Measurements from ENCODE around the gene NRG2.

The NRG2 gene

GRCh38 chr5:140042643-140043507 lies at the start of gene NRG2:
TSS of gene NRG2 (minus strand) at chr5:140043299.
- H3K9me3 ChIP-seq (ENCODE audit: control insufficient read depth, low read length): no peaks in the 10 kb centered on the region
- no peaks in the 10 kb centered on the region for H3K36me3 ChIP-seq (ENCODE audit: control insufficient read depth, insufficient read depth, low read length)
- H3K4me1 ChIP-seq (ENCODE audit: control insufficient read depth, insufficient read depth, low read length): peaks cover 27% of the 10 kb centered on the region
- peaks cover 56% of the 10 kb centered on the region for H3K27me3 ChIP-seq (ENCODE audit: control insufficient read depth, insufficient read depth, low read length)
- H3K4me3 ChIP-seq (ENCODE audit: low read length): no peak within 1 kb of the TSS
- H3K9ac ChIP-seq (ENCODE audit: low read length): no peak within 1 kb of the TSS

GRCh38 chr5:140090251-140090650 lies 47.2 kb upstream of the NRG2 start:
- Histone ChIP-seq H3K4me1 (ENCODE audit: control insufficient read depth, insufficient read depth, low read length) (no peaks in the 10 kb centered on the region), H3K36me3 (ENCODE audit: control insufficient read depth, insufficient read depth, low read length) (no peaks in the 10 kb centered on the region), H3K4me3 (ENCODE audit: low read length) (no peak overlapping the region), H3K9ac (ENCODE audit: low read length) (no peak overlapping the region), H3K27me3 (ENCODE audit: control insufficient read depth, insufficient read depth, low read length) (no peaks in the 10 kb centered on the region), H3K9me3 (ENCODE audit: control insufficient read depth, low read length) (no peaks in the 10 kb centered on the region)

- no peaks in the 10 kb centered on the region for H3K4me1 ChIP-seq (ENCODE audit: control insufficient read depth, insufficient read depth, low read length)
- no peak overlapping the region for H3K4me3 ChIP-seq (ENCODE audit: low read length)
- H3K27me3 ChIP-seq (ENCODE audit: control insufficient read depth, insufficient read depth, low read length): no peaks in the 10 kb centered on the region
- H3K9ac ChIP-seq (ENCODE audit: low read length): no peak overlapping the region
- no peaks in the 10 kb centered on the region for H3K36me3 ChIP-seq (ENCODE audit: control insufficient read depth, insufficient read depth, low read length)
- no peaks in the 10 kb centered on the region for H3K9me3 ChIP-seq (ENCODE audit: control insufficient read depth, low read length)
Observed at GRCh38 chr5:140084541-140084940, 41.4 kb upstream of the NRG2 start.

GRCh38 chr5:140083650-140084049 lies 40.6 kb upstream of the NRG2 start:
- no peaks in the 10 kb centered on the region for H3K36me3 ChIP-seq (ENCODE audit: control insufficient read depth, insufficient read depth, low read length)
- no peaks in the 10 kb centered on the region for H3K27me3 ChIP-seq (ENCODE audit: control insufficient read depth, insufficient read depth, low read length)
- no peaks in the 10 kb centered on the region for H3K4me1 ChIP-seq (ENCODE audit: control insufficient read depth, insufficient read depth, low read length)
- H3K4me3 ChIP-seq (ENCODE audit: low read length): no peak overlapping the region
- H3K9ac ChIP-seq (ENCODE audit: low read length): no peak overlapping the region
- no peaks in the 10 kb centered on the region for H3K9me3 ChIP-seq (ENCODE audit: control insufficient read depth, low read length)

GRCh38 chr5:140083120-140083519 lies 40.0 kb upstream of the NRG2 start:
- Histone ChIP-seq H3K36me3 (ENCODE audit: control insufficient read depth, insufficient read depth, low read length) (no peaks in the 10 kb centered on the region), H3K4me3 (ENCODE audit: low read length) (no peak overlapping the region), H3K27me3 (ENCODE audit: control insufficient read depth, insufficient read depth, low read length) (no peaks in the 10 kb centered on the region), H3K4me1 (ENCODE audit: control insufficient read depth, insufficient read depth, low read length) (no peaks in the 10 kb centered on the region), H3K9me3 (ENCODE audit: control insufficient read depth, low read length) (no peaks in the 10 kb centered on the region), H3K9ac (ENCODE audit: low read length) (no peak overlapping the region)

GRCh38 chr5:140076788-140077187 lies 33.7 kb upstream of the NRG2 start:
- H3K9ac ChIP-seq (ENCODE audit: low read length): no peak overlapping the region
- no peaks in the 10 kb centered on the region for H3K36me3 ChIP-seq (ENCODE audit: control insufficient read depth, insufficient read depth, low read length)
- no peaks in the 10 kb centered on the region for H3K9me3 ChIP-seq (ENCODE audit: control insufficient read depth, low read length)

GRCh38 chr5:140076142-140076541 lies 33.0 kb upstream of the NRG2 start:
- Histone ChIP-seq H3K36me3 (ENCODE audit: control insufficient read depth, insufficient read depth, low read length) (no peaks in the 10 kb centered on the region), H3K9ac (ENCODE audit: low read length) (no peak overlapping the region), H3K27me3 (ENCODE audit: control insufficient read depth, insufficient read depth, low read length) (no peaks in the 10 kb centered on the region), H3K9me3 (ENCODE audit: control insufficient read depth, low read length) (no peaks in the 10 kb centered on the region), H3K4me3 (ENCODE audit: low read length) (no peak overlapping the region), H3K4me1 (ENCODE audit: control insufficient read depth, insufficient read depth, low read length) (no peaks in the 10 kb centered on the region)

More at GRCh38 chr5:140076788-140077187, 33.7 kb upstream of the NRG2 start:
- Histone ChIP-seq H3K4me3 (ENCODE audit: low read length) (no peak overlapping the region), H3K4me1 (ENCODE audit: control insufficient read depth, insufficient read depth, low read length) (no peaks in the 10 kb centered on the region), H3K27me3 (ENCODE audit: control insufficient read depth, insufficient read depth, low read length) (no peaks in the 10 kb centered on the region)

GRCh38 chr5:140075371-140075770 lies 32.3 kb upstream of the NRG2 start:
- H3K27me3 ChIP-seq (ENCODE audit: control insufficient read depth, insufficient read depth, low read length): no peaks in the 10 kb centered on the region
- no peaks in the 10 kb centered on the region for H3K9me3 ChIP-seq (ENCODE audit: control insufficient read depth, low read length)
- no peaks in the 10 kb centered on the region for H3K4me1 ChIP-seq (ENCODE audit: control insufficient read depth, insufficient read depth, low read length)
- H3K4me3 ChIP-seq (ENCODE audit: low read length): no peak overlapping the region
- no peak overlapping the region for H3K9ac ChIP-seq (ENCODE audit: low read length)
- H3K36me3 ChIP-seq (ENCODE audit: control insufficient read depth, insufficient read depth, low read length): no peaks in the 10 kb centered on the region

- no peaks in the 10 kb centered on the region for H3K4me1 ChIP-seq (ENCODE audit: control insufficient read depth, insufficient read depth, low read length)
- no peak overlapping the region for H3K9ac ChIP-seq (ENCODE audit: low read length)
- no peak overlapping the region for H3K4me3 ChIP-seq (ENCODE audit: low read length)
- no peaks in the 10 kb centered on the region for H3K9me3 ChIP-seq (ENCODE audit: control insufficient read depth, low read length)
- no peaks in the 10 kb centered on the region for H3K36me3 ChIP-seq (ENCODE audit: control insufficient read depth, insufficient read depth, low read length)
- H3K27me3 ChIP-seq (ENCODE audit: control insufficient read depth, insufficient read depth, low read length): no peaks in the 10 kb centered on the region
Observed at GRCh38 chr5:140073296-140073695, 30.2 kb upstream of the NRG2 start.

- no peaks in the 10 kb centered on the region for H3K36me3 ChIP-seq (ENCODE audit: control insufficient read depth, insufficient read depth, low read length)
- no peak overlapping the region for H3K9ac ChIP-seq (ENCODE audit: low read length)
- no peaks in the 10 kb centered on the region for H3K9me3 ChIP-seq (ENCODE audit: control insufficient read depth, low read length)
- no peaks in the 10 kb centered on the region for H3K4me1 ChIP-seq (ENCODE audit: control insufficient read depth, insufficient read depth, low read length)
- no peaks in the 10 kb centered on the region for H3K27me3 ChIP-seq (ENCODE audit: control insufficient read depth, insufficient read depth, low read length)
- H3K4me3 ChIP-seq (ENCODE audit: low read length): no peak overlapping the region
Observed at GRCh38 chr5:140072812-140073211, 29.7 kb upstream of the NRG2 start.

- no peaks in the 10 kb centered on the region for H3K9me3 ChIP-seq (ENCODE audit: control insufficient read depth, low read length)
- H3K9ac ChIP-seq (ENCODE audit: low read length): no peak overlapping the region
- H3K36me3 ChIP-seq (ENCODE audit: control insufficient read depth, insufficient read depth, low read length): no peaks in the 10 kb centered on the region
- H3K27me3 ChIP-seq (ENCODE audit: control insufficient read depth, insufficient read depth, low read length): peaks cover 6% of the 10 kb centered on the region
- H3K4me3 ChIP-seq (ENCODE audit: low read length): no peak overlapping the region
- H3K4me1 ChIP-seq (ENCODE audit: control insufficient read depth, insufficient read depth, low read length): no peaks in the 10 kb centered on the region
Observed at GRCh38 chr5:140060816-140061215, 17.7 kb upstream of the NRG2 start.

- Histone ChIP-seq H3K4me1 (ENCODE audit: control insufficient read depth, insufficient read depth, low read length) (no peaks in the 10 kb centered on the region), H3K4me3 (ENCODE audit: low read length) (no peak overlapping the region), H3K36me3 (ENCODE audit: control insufficient read depth, insufficient read depth, low read length) (no peaks in the 10 kb centered on the region), H3K9me3 (ENCODE audit: control insufficient read depth, low read length) (no peaks in the 10 kb centered on the region), H3K27me3 (ENCODE audit: control insufficient read depth, insufficient read depth, low read length) (peaks cover 6% of the 10 kb centered on the region), H3K9ac (ENCODE audit: low read length) (no peak overlapping the region)
Observed at GRCh38 chr5:140058212-140058932, 15.3 kb upstream of the NRG2 start.

All from mucosa of stomach (tissue), 1 donor.